Activated gamma-delta T cell treated with Interleukin-2 at 50 U/mL for 16 hours (primary cell): ENCODE measurements around the gene OSR1.

Experiments used
- DNase-seq: peaks from one replicate; pipeline ENCODE4 v3.0.0-alpha.2; 2020

The OSR1 gene

GRCh38 chr2:19357402-19358241 is 801 bp downstream of the OSR1 start:
- DNase-seq: no peak

- no peak for DNase-seq
These were observed 1.6 kb downstream of the OSR1 start for GRCh38 chr2:19356545-19357401.

GRCh38 chr2:19355931-19356544 is 2.4 kb downstream of the OSR1 start:
- DNase-seq: no peak

GRCh38 chr2:19355416-19355821 is 3.0 kb downstream of the OSR1 start:
- no peak for DNase-seq

- no peak for DNase-seq
These were observed 3.4 kb downstream of the OSR1 start for GRCh38 chr2:19355014-19355405.

GRCh38 chr2:19353721-19354050 is 4.7 kb downstream of the OSR1 start:
- no peak for DNase-seq

- no peak for DNase-seq
These were observed 5.3 kb downstream of the OSR1 start for GRCh38 chr2:19352946-19353720.

GRCh38 chr2:19351899-19352697 is 6.3 kb downstream of the OSR1 start:
- DNase-seq: no peak

- no peak for DNase-seq
These were observed 6.9 kb downstream of the OSR1 start for GRCh38 chr2:19351499-19351898.

- no peak for DNase-seq
These were observed 7.6 kb downstream of the OSR1 start for GRCh38 chr2:19350678-19351401.

- DNase-seq: no peak
These were observed 8.3 kb downstream of the OSR1 start for GRCh38 chr2:19349911-19350677.

- no peak for DNase-seq
These were observed 9.7 kb downstream of the OSR1 start for GRCh38 chr2:19348692-19349091.

GRCh38 chr2:19347619-19348562 is 10.5 kb downstream of the OSR1 start:
- DNase-seq: peak; percentile 92

- DNase-seq: no peak
These were observed 11.3 kb downstream of the OSR1 start for GRCh38 chr2:19346983-19347618.

- no peak for DNase-seq
These were observed 20.7 kb downstream of the OSR1 start for GRCh38 chr2:19337742-19338141.

GRCh38 chr2:19337202-19337601 is 21.2 kb downstream of the OSR1 start:
- no peak for DNase-seq

GRCh38 chr2:19336781-19337180 is 21.6 kb downstream of the OSR1 start:
- no peak for DNase-seq

- DNase-seq: no peak
These were observed 25.9 kb downstream of the OSR1 start for GRCh38 chr2:19332503-19332902.

GRCh38 chr2:19331450-19331849 is 27.0 kb downstream of the OSR1 start:
- no peak for DNase-seq
